Tibial artery (tissue), 4 donors: ENCODE results near the gene TSC22D1.

Experiments
- DNase-seq, 2 donors: peaks; one replicate each; pipeline ENCODE4 v3.0.0-alpha.2; 2019
- H3K27ac ChIP-seq, 2 donors: fragments of 200-600 bp; sonication (generic) in 1 of 2; 1 replicate in 1 of 2; 2 replicates in 1 of 2; pipeline ENCODE4 v1.5.1; 2018 to 2019; ENCODE audit warnings: mild to moderate bottlenecking in 1 of 2
- H3K27me3 ChIP-seq, 2 donors: fragments of 200-600 bp; sonication (generic) in 1 of 2; one replicate each; pipeline versions ENCODE4 v1.5.1 to v1.6.0; 2016 to 2019
- H3K36me3 ChIP-seq, 3 donors: fragments of 200-600 bp; sonication (generic) in 2 of 3; one replicate each; pipeline ENCODE4 v1.5.1; 2016 to 2019; ENCODE audit warnings: mild to moderate bottlenecking in 2 of 3
- H3K4me1 ChIP-seq, 4 donors: fragments of 200-600 bp; sonication (generic) in 2 of 4; 1 replicate in 3 of 4; 2 replicates in 1 of 4; pipeline ENCODE4 v1.5.1; 2016 to 2019
- H3K4me3 ChIP-seq, 2 donors: fragments of 200-600 bp; sonication (generic) in 1 of 2; 1 replicate in 1 of 2; 2 replicates in 1 of 2; pipeline ENCODE4 v1.5.1; 2018 to 2019; ENCODE audit warnings: mild to moderate bottlenecking in 2 of 2
- H3K9me3 ChIP-seq, 3 donors: fragments of 200-600 bp; sonication (generic) in 1 of 3; one replicate each; pipeline ENCODE4 v1.5.1; 2016 to 2019
- intact Hi-C: fragments of 100-400 bp; cut with DNase I; formaldehyde crosslinking; loops from one replicate; pipeline ENCODE4 v1.15.0; 2023; ENCODE audit warnings: low total_unique reads
- TF ChIP-seq, protein P1 (sequence below), 2 experiments: fragments of 200-600 bp in 1 of 2; fragments of 450-650 bp in 1 of 2; IDR thresholded peaks; one replicate each; pipeline ENCODE4 v1.5.1; 2017 to 2019; ENCODE audit warnings: antibody characterized with exemption in 2 of 2, mild to moderate bottlenecking in 1 of 2, moderate library complexity in 1 of 2

Gene TSC22D1

GRCh38 chr13:44404261-44405132 is 171.6 kb downstream of the TSC22D1 start:
- no peak overlapping the region for H3K27ac ChIP-seq
- H3K4me1 ChIP-seq: no peaks in the 10 kb centered on the region
- H3K4me3 ChIP-seq: no peak overlapping the region
- H3K27me3 ChIP-seq: no peaks in the 10 kb centered on the region
- TF ChIP-seq, protein P1, sequence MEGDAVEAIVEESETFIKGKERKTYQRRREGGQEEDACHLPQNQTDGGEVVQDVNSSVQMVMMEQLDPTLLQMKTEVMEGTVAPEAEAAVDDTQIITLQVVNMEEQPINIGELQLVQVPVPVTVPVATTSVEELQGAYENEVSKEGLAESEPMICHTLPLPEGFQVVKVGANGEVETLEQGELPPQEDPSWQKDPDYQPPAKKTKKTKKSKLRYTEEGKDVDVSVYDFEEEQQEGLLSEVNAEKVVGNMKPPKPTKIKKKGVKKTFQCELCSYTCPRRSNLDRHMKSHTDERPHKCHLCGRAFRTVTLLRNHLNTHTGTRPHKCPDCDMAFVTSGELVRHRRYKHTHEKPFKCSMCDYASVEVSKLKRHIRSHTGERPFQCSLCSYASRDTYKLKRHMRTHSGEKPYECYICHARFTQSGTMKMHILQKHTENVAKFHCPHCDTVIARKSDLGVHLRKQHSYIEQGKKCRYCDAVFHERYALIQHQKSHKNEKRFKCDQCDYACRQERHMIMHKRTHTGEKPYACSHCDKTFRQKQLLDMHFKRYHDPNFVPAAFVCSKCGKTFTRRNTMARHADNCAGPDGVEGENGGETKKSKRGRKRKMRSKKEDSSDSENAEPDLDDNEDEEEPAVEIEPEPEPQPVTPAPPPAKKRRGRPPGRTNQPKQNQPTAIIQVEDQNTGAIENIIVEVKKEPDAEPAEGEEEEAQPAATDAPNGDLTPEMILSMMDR (IDR thresholded peaks at IDR 0.05): no peak
- H3K36me3 ChIP-seq: no peaks in the 10 kb centered on the region
- no peak for DNase-seq
- H3K9me3 ChIP-seq: no peaks in the 10 kb centered on the region
- intact Hi-C loops: no loop called here

DNA sequence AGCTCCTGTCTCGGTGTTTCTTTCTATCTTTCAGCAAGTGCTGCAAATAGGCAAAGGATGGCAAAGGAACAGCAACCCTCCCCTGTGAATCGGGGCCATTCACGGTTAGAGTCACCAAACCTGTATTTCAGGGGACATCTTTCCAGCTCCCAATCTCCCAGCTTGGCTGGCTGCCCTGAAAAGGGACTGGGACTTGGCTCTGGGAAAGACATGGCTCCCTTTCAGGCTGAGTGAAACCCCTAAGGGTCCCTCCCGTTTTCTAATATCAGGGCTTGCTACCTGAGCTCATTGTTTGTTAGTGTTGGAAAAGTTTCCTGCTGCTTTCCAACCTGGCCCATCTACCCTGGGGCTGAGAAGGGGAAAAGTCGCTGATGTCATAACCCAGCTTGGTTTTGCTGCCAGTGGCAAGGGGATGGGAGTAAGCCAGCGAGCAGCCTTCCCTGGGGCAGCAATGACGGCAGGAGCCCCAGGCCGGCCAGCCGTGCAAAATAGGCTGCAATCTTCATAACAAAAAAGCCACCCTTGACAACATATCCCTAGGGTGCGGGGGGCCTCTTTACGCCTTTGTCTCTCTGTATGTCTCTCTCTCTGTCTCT is 172.6 kb downstream of the TSC22D1 start:
- intact Hi-C loops: no loop called here
- no peak overlapping the region for H3K4me3 ChIP-seq
- TF ChIP-seq, protein P1 (IDR thresholded peaks at IDR 0.05): no peak
- H3K9me3 ChIP-seq: no peaks in the 10 kb centered on the region
- H3K36me3 ChIP-seq: no peaks in the 10 kb centered on the region
- H3K4me1 ChIP-seq: no peaks in the 10 kb centered on the region
- no peak for DNase-seq
- H3K27me3 ChIP-seq: no peaks in the 10 kb centered on the region
- H3K27ac ChIP-seq: no peak overlapping the region

GRCh38 chr13:44402899-44403445 is 173.2 kb downstream of the TSC22D1 start:
- Histone ChIP-seq H3K27me3 (no peaks in the 10 kb centered on the region), H3K4me1 (no peaks in the 10 kb centered on the region), H3K4me3 (no peak overlapping the region), H3K9me3 (no peaks in the 10 kb centered on the region), H3K36me3 (no peaks in the 10 kb centered on the region), H3K27ac (no peak overlapping the region)
- intact Hi-C loops: no loop called here
- TF ChIP-seq, protein P1 (IDR thresholded peaks at IDR 0.05): no peak
- DNase-seq: no peak

GRCh38 chr13:44401577-44401976 is 174.6 kb downstream of the TSC22D1 start:
- TF ChIP-seq, protein P1 (IDR thresholded peaks at IDR 0.05): no peak
- no peaks in the 10 kb centered on the region for H3K27me3 ChIP-seq

GRCh38 chr13:44400736-44401135 is 175.4 kb downstream of the TSC22D1 start:
- Histone ChIP-seq H3K27me3 (no peaks in the 10 kb centered on the region), H3K9me3 (no peaks in the 10 kb centered on the region), H3K4me1 (no peaks in the 10 kb centered on the region), H3K27ac (no peak overlapping the region), H3K4me3 (no peak overlapping the region), H3K36me3 (no peaks in the 10 kb centered on the region)
- TF ChIP-seq, protein P1 (IDR thresholded peaks at IDR 0.05): no peak
- DNase-seq: peak in 1 of 2 donors; percentile 28
- intact Hi-C loops: no loop called here

More at GRCh38 chr13:44401577-44401976, 174.6 kb downstream of the TSC22D1 start:
- H3K4me3 ChIP-seq: no peak overlapping the region
- H3K36me3 ChIP-seq: no peaks in the 10 kb centered on the region
- no peaks in the 10 kb centered on the region for H3K4me1 ChIP-seq
- no peaks in the 10 kb centered on the region for H3K9me3 ChIP-seq
- intact Hi-C loops: no loop called here
- no peak overlapping the region for H3K27ac ChIP-seq
- DNase-seq: no peak
